SK-N-SH (cell line): ENCODE results near the gene PRKG1. TPM values are rescaled to one million over a fixed set of nuclear protein-coding genes. Genes with fewer than 3 reads are reported as not detected.

Experiments used
- CTCF ChIA-PET: fragments of 300-600, 350-600 bp; formaldehyde crosslinking; extraction: SDS; loops from one replicate; lab custom pipeline; 2021; lab: Yijun Ruan, JAX
- POLR2A ChIA-PET: fragments of 350-600 bp; sonication (Branson Sonifier 250); formaldehyde crosslinking; extraction: SDS; loops from one replicate; lab custom pipeline; 2020; ENCODE audit warnings: antibody characterized with exemption, inconsistent platforms; lab: Yijun Ruan, JAX
- DNase-seq: peaks from one replicate; pipeline ENCODE4 v3.0.0; 2012
- H2AFZ ChIP-seq: fragments of 200-600 bp; sonication (generic); 2 replicates; pipeline ENCODE4 v1.8.1; 2016; ENCODE audit warnings: antibody characterized with exemption, mild to moderate bottlenecking, low read depth
- H3F3A ChIP-seq: fragments of 200-600 bp; sonication (generic); replicated peaks from 2 replicates; pipeline ENCODE3; 2016; ENCODE audit warnings: antibody characterized with exemption, mild to moderate bottlenecking; ENCODE audit not compliant: insufficient read depth
- H3K27ac ChIP-seq, 2 experiments: fragments of 200-500 bp in 1 of 2; fragments of 200-600 bp in 1 of 2; sonication (Bioruptor generic) in 1 of 2; sonication (generic), shearing (Covaris generic) in 1 of 2; 2 replicates each; pipeline versions ENCODE4 v1.5.1 to v1.6.1; 2014 to 2016; ENCODE audit warnings: low read depth in 2 of 2, inconsistent platforms in 1 of 2, low read length in 1 of 2, mild to moderate bottlenecking in 1 of 2, mixed read lengths in 1 of 2
- H3K27me3 ChIP-seq: fragments of 200-600 bp; sonication (generic), shearing (Covaris generic); 2 replicates; pipeline ENCODE4 v1.6.1; 2016; ENCODE audit warnings: mixed run types; ENCODE audit not compliant: insufficient read depth
- H3K36me3 ChIP-seq, 2 experiments: fragments of 200-500 bp in 1 of 2; fragments of 200-600 bp in 1 of 2; sonication (Bioruptor generic) in 1 of 2; sonication (generic) in 1 of 2; replicated peaks in 1 of 2; 2 replicates each; pipeline versions ENCODE3 to v1.5.1; 2014 to 2016; ENCODE audit warnings: low read length in 1 of 2, mild to moderate bottlenecking in 1 of 2; ENCODE audit not compliant: insufficient read depth in 2 of 2, control insufficient read depth in 1 of 2
- H3K4me1 ChIP-seq, 2 experiments: fragments of 200-500 bp in 1 of 2; fragments of 200-600 bp in 1 of 2; sonication (Bioruptor generic) in 1 of 2; sonication (generic), shearing (Covaris generic) in 1 of 2; 2 replicates each; pipeline versions ENCODE4 v1.5.1 to v1.6.1; 2014 to 2016; ENCODE audit warnings: low read depth in 1 of 2, low read length in 1 of 2, mixed run types in 1 of 2; ENCODE audit not compliant: insufficient read depth in 2 of 2, control insufficient read depth in 1 of 2
- H3K4me2 ChIP-seq: fragments of 200-600 bp; sonication (generic), shearing (Covaris generic); 2 replicates; pipeline ENCODE4 v1.6.1; 2017; ENCODE audit warnings: mixed run types
- H3K4me3 ChIP-seq, 2 experiments: fragments of 200-500 bp in 1 of 2; fragments of 200-600 bp in 1 of 2; sonication (Bioruptor generic) in 1 of 2; sonication (generic), shearing (Covaris generic) in 1 of 2; 2 replicates each; pipeline versions ENCODE4 v1.5.1 to v1.8.1; 2014 to 2016; ENCODE audit warnings: low read depth in 2 of 2, inconsistent platforms in 1 of 2, low read length in 1 of 2, mild to moderate bottlenecking in 1 of 2, mixed read lengths in 1 of 2, moderate library complexity in 1 of 2
- H3K79me2 ChIP-seq: fragments of 200-600 bp; sonication (generic); 2 replicates; pipeline ENCODE4 v1.8.1; 2017; ENCODE audit warnings: mild to moderate bottlenecking; ENCODE audit not compliant: insufficient read depth
- H3K9ac ChIP-seq: fragments of 200-600 bp; sonication (generic); 2 replicates; pipeline ENCODE4 v1.6.1; 2017; ENCODE audit warnings: mixed run types
- H3K9me2 ChIP-seq: fragments of 200-600 bp; sonication (generic); 2 replicates; pipeline ENCODE4 v1.6.1; 2017; ENCODE audit warnings: mixed run types
- H3K9me3 ChIP-seq: fragments of 200-600 bp; sonication (generic); 2 replicates; pipeline ENCODE4 v1.6.1; 2017; ENCODE audit warnings: mixed run types, mild to moderate bottlenecking, moderate library complexity
- H4K20me1 ChIP-seq: fragments of 200-600 bp; sonication (generic); 2 replicates; pipeline ENCODE4 v1.6.1; 2017; ENCODE audit warnings: mild to moderate bottlenecking, mixed run types; ENCODE audit not compliant: insufficient read depth
- ELF1 ChIP-seq: IDR thresholded peaks from 2 replicates; pipeline ENCODE4 v1.4.0; 2012
- EZH2phosphoT487 ChIP-seq: fragments of 200-600 bp; sonication (generic); IDR thresholded peaks from 2 replicates; pipeline ENCODE4 v1.6.1; 2017; ENCODE audit warnings: low read depth, mixed run types, mild to moderate bottlenecking, antibody characterized with exemption, moderate library complexity, borderline replicate concordance
- FOSL2 ChIP-seq: IDR thresholded peaks from 2 replicates; pipeline ENCODE4 v1.4.0; 2012; ENCODE audit warnings: low read depth, mild to moderate bottlenecking, moderate library complexity, borderline replicate concordance
- GABPA ChIP-seq: IDR thresholded peaks from 2 replicates; pipeline ENCODE4 v1.4.0; 2012; ENCODE audit warnings: low read depth, mild to moderate bottlenecking
- JUND ChIP-seq: IDR thresholded peaks from 2 replicates; pipeline ENCODE4 v1.4.0; 2012
- MEF2A ChIP-seq: IDR thresholded peaks from 2 replicates; pipeline ENCODE4 v1.4.0; 2012; ENCODE audit warnings: low read depth, borderline replicate concordance
- MXI1 ChIP-seq: IDR thresholded peaks from 2 replicates; pipeline ENCODE4 v1.6.1; 2012; ENCODE audit warnings: mild to moderate bottlenecking, low read depth, low read length, improper control_type of control experiment
- RAD21 ChIP-seq: IDR thresholded peaks from 2 replicates; pipeline ENCODE4 v1.6.1; 2012; ENCODE audit warnings: mild to moderate bottlenecking, low read length
- RCOR1 ChIP-seq: fragments of 150-350 bp; IDR thresholded peaks from 2 replicates; pipeline ENCODE4 v1.6.1; 2017; ENCODE audit warnings: antibody characterized with exemption, low read length
- RXRA ChIP-seq: IDR thresholded peaks from 2 replicates; pipeline ENCODE4 v1.4.0; 2012; ENCODE audit warnings: low read depth, mild to moderate bottlenecking, borderline replicate concordance
- SIN3A ChIP-seq: IDR thresholded peaks from 2 replicates; pipeline ENCODE4 v1.6.1; 2012; ENCODE audit warnings: low read depth, mild to moderate bottlenecking, low read length, moderate library complexity, borderline replicate concordance
- WGBS: methylation state at CpG from one replicate; pipeline ENCODE4 v1.1.6; 2017; ENCODE audit warnings: low lambda C conversion rate; 5-methylcytosine and 5-hydroxymethylcytosine counted together
- polyA plus RNA-seq, 3 experiments: library from polyadenylated mRNA; depleted of rRNA; stranded (reverse); fragments of >200 nt; gene quantifications; 2 replicates each; pipeline ENCODE4 v1.2.3, GENCODE V29; 2012
- TF ChIP-seq, protein P1 (sequence below): IDR thresholded peaks from 2 replicates; pipeline ENCODE4 v1.4.0; 2012; ENCODE audit warnings: low read depth
- TF ChIP-seq, protein P2 (sequence below): IDR thresholded peaks from 2 replicates; pipeline ENCODE4; 2012

PRKG1 gene
- polyA plus RNA-seq, 1 of the 3 experiments (the other 2 are of a cell fraction): 4.1 TPM

DNA sequence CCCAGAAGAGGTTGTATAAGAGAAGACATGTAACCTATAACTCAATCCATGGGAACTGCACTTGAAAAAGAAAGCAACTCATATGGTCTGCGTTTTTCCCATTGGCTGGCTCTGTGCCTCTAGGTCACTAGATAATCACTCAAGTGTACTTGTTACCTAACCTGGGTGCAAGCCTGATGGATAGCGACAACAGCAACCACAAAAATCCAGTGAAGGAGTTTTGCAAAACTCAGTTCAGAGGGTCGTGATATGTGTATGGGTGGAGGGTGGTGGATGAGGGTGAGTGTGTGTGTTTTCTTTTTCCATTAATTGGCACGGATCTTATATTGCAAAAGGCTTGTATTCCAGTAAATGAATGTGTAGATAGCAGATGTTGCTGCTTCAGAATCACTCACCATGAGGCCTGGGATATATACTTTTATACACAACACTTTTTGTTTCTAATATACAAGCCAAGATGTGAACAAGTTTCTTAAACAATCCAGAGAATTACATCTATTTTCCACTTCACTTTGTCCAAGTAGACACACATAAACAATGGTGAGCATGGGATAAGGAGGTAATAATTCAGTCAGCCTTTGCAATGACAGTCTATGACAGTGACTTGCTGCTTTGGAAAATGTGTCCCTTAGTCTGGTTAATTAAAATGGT is 952.9 kb downstream of the PRKG1 start:
- no peak overlapping the region for H3K9ac ChIP-seq
- no peak overlapping the region for H3K4me2 ChIP-seq
- H3K4me3 ChIP-seq: no peak overlapping the region
- ChIA-PET CTCF (no interaction called here), POLR2A (no interaction called here)
- whole genome bisulfite sequencing: 63% methylated on average over 4 of the region's 4 CpGs
- H3F3A ChIP-seq: no peaks in the 10 kb centered on the region
- H3K9me2 ChIP-seq: no peaks in the 10 kb centered on the region
- no peaks in the 10 kb centered on the region for H3K9me3 ChIP-seq
- no peaks in the 10 kb centered on the region; a peak in 1 of 4 replicates for H3K4me1 ChIP-seq
- DNase-seq: no peak
- no peaks in the 10 kb centered on the region for H3K27me3 ChIP-seq
- TF ChIP-seq ELF1: no peak
- TF ChIP-seq, protein P1, sequence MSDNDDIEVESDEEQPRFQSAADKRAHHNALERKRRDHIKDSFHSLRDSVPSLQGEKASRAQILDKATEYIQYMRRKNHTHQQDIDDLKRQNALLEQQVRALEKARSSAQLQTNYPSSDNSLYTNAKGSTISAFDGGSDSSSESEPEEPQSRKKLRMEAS: no peak
- TF ChIP-seq EZH2phosphoT487: no peak
- no peak for TF ChIP-seq FOSL2
- TF ChIP-seq RXRA: no peak
- no peak for TF ChIP-seq RCOR1
- TF ChIP-seq, protein P2, sequence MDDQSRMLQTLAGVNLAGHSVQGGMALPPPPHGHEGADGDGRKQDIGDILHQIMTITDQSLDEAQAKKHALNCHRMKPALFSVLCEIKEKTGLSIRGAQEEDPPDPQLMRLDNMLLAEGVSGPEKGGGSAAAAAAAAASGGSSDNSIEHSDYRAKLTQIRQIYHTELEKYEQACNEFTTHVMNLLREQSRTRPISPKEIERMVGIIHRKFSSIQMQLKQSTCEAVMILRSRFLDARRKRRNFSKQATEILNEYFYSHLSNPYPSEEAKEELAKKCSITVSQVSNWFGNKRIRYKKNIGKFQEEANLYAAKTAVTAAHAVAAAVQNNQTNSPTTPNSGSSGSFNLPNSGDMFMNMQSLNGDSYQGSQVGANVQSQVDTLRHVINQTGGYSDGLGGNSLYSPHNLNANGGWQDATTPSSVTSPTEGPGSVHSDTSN: no peak
- no peak overlapping the region for H2AFZ ChIP-seq
- H4K20me1 ChIP-seq: no peaks in the 10 kb centered on the region
- H3K36me3 ChIP-seq: no peaks in the 10 kb centered on the region
- H3K79me2 ChIP-seq: no peaks in the 10 kb centered on the region
- H3K27ac ChIP-seq: no peak overlapping the region

DNA sequence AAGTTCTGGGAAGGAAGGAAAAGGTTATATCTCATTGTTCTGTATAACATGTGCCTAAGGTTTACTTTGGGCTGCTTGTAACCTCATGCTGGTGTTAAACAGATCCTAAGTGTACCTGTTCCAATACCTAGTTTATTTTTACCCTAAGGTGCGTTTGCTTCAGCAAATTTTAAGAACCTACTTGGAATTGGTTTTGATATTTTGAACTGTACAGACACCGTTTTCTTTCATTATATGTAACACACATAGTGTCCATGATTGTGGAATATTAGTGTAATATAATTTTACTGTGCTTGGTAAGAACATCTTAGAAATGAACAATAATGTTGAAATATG is 954.2 kb downstream of the PRKG1 start:
- CTCF ChIA-PET: no interaction called here
- H3K4me2 ChIP-seq: no peak overlapping the region
- TF ChIP-seq ELF1 (no peak), RAD21 (no peak), GABPA (no peak), MEF2A (no peak), SIN3A (no peak), MXI1 (no peak), JUND (no peak), EZH2phosphoT487 (no peak)
- TF ChIP-seq, protein P1: no peak
- no peaks in the 10 kb centered on the region; a peak in 1 of 4 replicates for H3K4me1 ChIP-seq
- no peak for DNase-seq
- H4K20me1 ChIP-seq: no peaks in the 10 kb centered on the region
- 56% methylated on average over 2 of the region's 2 CpGs for WGBS
- H3K27ac ChIP-seq: no peak overlapping the region
- H2AFZ ChIP-seq: no peak overlapping the region
- no peaks in the 10 kb centered on the region for H3K27me3 ChIP-seq
- H3K79me2 ChIP-seq: no peaks in the 10 kb centered on the region
- no peak overlapping the region for H3K4me3 ChIP-seq
- H3K9ac ChIP-seq: no peak overlapping the region
- H3K9me3 ChIP-seq: no peaks in the 10 kb centered on the region
- POLR2A ChIA-PET: no interaction called here
- H3K9me2 ChIP-seq: no peaks in the 10 kb centered on the region
- H3K36me3 ChIP-seq: no peaks in the 10 kb centered on the region
- no peaks in the 10 kb centered on the region for H3F3A ChIP-seq
